ENCODE measurements around the gene OR51G2.
"Not testable (repeated sequence)": the region's sequence is repeated elsewhere in the genome, so short reads cannot be mapped to it uniquely, and the experiment has no call there.

OR51G2 gene, protein sequence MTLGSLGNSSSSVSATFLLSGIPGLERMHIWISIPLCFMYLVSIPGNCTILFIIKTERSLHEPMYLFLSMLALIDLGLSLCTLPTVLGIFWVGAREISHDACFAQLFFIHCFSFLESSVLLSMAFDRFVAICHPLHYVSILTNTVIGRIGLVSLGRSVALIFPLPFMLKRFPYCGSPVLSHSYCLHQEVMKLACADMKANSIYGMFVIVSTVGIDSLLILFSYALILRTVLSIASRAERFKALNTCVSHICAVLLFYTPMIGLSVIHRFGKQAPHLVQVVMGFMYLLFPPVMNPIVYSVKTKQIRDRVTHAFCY

DNA sequence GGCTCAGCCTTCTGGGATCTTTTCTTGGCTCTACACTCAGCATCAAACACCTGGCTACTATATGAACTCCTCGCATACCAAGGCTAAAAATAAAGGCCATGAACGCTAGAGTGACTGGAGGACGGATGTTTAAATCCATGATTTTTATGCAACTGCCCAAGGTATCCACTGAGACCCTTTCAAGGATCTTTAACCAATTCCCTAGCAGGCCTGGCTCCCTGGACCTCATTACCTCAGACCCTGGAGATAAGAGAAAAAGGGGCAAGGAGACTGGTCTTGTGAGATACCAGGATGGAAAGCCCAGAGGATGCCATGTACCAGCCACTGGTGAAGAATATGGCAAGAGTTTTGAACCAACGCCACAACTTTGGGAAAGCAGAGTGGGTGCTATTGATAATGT lies at the start of gene OR51G2:
Gene OR51G2 (minus strand): TSS at position 101 of the 400 bp plus-strand sequence. CDS start 3,687 bp downstream, outside the sequence.
- no peaks in the 10 kb centered on the region for H3K4me1 ChIP-seq (ENCODE audit: insufficient read depth, poor library complexity, severe bottlenecking)
- no peaks in the 10 kb centered on the region for H3K36me3 ChIP-seq (ENCODE audit: low read depth)
- no peak for ATAC-seq (ENCODE audit: low read depth)
- H3K27me3 ChIP-seq (ENCODE audit: insufficient read depth, poor library complexity, severe bottlenecking): no peaks in the 10 kb centered on the region
- no peak within 1 kb of the TSS for H3K4me3 ChIP-seq (ENCODE audit: severe bottlenecking)
- TF ChIP-seq, protein P1, sequence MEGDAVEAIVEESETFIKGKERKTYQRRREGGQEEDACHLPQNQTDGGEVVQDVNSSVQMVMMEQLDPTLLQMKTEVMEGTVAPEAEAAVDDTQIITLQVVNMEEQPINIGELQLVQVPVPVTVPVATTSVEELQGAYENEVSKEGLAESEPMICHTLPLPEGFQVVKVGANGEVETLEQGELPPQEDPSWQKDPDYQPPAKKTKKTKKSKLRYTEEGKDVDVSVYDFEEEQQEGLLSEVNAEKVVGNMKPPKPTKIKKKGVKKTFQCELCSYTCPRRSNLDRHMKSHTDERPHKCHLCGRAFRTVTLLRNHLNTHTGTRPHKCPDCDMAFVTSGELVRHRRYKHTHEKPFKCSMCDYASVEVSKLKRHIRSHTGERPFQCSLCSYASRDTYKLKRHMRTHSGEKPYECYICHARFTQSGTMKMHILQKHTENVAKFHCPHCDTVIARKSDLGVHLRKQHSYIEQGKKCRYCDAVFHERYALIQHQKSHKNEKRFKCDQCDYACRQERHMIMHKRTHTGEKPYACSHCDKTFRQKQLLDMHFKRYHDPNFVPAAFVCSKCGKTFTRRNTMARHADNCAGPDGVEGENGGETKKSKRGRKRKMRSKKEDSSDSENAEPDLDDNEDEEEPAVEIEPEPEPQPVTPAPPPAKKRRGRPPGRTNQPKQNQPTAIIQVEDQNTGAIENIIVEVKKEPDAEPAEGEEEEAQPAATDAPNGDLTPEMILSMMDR (IDR thresholded peaks at IDR 0.05; ENCODE audit: poor library complexity, severe bottlenecking): no peak
- H3K9me3 ChIP-seq (ENCODE audit: severe bottlenecking): no peaks in the 10 kb centered on the region
- no peak for DNase-seq (ENCODE audit: low spot score)
- no peak within 1 kb of the TSS for H3K27ac ChIP-seq (ENCODE audit: poor library complexity, severe bottlenecking)

DNA sequence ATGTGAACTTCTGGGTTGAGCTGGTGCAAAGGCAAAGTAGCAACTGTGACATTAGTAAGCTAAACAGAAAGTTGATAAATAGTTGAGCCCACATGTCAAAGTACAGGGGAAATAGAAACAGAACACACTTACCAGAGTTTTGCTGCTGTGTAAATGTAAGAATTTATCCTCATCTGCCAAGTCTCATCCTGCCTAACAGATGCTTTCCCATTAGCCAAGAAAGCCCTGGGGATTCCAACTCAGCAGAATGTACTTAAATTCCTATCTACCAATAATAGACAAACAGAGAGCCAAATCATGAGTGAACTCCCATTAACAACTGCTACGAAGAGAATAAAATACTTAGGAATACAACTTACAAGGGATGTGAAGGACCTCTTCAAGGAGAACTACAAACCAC lies 43.7 kb upstream of the OR51G2 start:
- Histone ChIP-seq H3K27ac (ENCODE audit: poor library complexity, severe bottlenecking) (no peak overlapping the region), H3K4me1 (ENCODE audit: insufficient read depth, poor library complexity, severe bottlenecking) (no peaks in the 10 kb centered on the region), H3K9me3 (ENCODE audit: severe bottlenecking) (peaks cover 2% of the 10 kb centered on the region), H3K27me3 (ENCODE audit: insufficient read depth, poor library complexity, severe bottlenecking) (no peaks in the 10 kb centered on the region), H3K36me3 (ENCODE audit: low read depth) (no peaks in the 10 kb centered on the region), H3K4me3 (ENCODE audit: severe bottlenecking) (no peak overlapping the region)
- DNase-seq (ENCODE audit: low spot score) (no peak), ATAC-seq (ENCODE audit: low read depth) (no peak)
- TF ChIP-seq, protein P1 (IDR thresholded peaks at IDR 0.05; ENCODE audit: poor library complexity, severe bottlenecking): no peak

DNA sequence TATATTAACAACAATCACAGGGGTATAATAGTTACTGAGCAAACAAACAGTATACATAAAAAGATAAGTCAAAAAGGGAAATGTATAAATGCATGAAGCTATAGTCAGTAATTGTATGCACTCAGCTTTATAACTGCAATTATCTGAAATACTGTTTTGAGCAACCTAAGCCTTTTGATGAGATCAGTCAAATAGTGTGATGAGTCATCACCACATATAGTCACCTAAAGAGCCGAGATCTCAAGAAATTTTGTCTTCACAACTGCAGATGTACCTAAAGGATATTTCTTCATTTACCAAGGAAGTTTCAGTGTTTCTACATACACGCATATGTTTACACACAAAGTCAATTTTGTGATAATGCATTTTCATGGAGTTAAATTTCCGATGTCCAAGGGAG lies 41.7 kb upstream of the OR51G2 start:
- Histone ChIP-seq H3K36me3 (ENCODE audit: low read depth) (no peaks in the 10 kb centered on the region), H3K9me3 (ENCODE audit: severe bottlenecking) (no peaks in the 10 kb centered on the region), H3K27me3 (ENCODE audit: insufficient read depth, poor library complexity, severe bottlenecking) (no peaks in the 10 kb centered on the region), H3K27ac (ENCODE audit: poor library complexity, severe bottlenecking) (no peak overlapping the region), H3K4me3 (ENCODE audit: severe bottlenecking) (no peak overlapping the region), H3K4me1 (ENCODE audit: insufficient read depth, poor library complexity, severe bottlenecking) (no peaks in the 10 kb centered on the region)
- no peak for ATAC-seq (ENCODE audit: low read depth)
- DNase-seq (ENCODE audit: low spot score): no peak
- TF ChIP-seq, protein P1 (IDR thresholded peaks at IDR 0.05; ENCODE audit: poor library complexity, severe bottlenecking): no peak

DNA sequence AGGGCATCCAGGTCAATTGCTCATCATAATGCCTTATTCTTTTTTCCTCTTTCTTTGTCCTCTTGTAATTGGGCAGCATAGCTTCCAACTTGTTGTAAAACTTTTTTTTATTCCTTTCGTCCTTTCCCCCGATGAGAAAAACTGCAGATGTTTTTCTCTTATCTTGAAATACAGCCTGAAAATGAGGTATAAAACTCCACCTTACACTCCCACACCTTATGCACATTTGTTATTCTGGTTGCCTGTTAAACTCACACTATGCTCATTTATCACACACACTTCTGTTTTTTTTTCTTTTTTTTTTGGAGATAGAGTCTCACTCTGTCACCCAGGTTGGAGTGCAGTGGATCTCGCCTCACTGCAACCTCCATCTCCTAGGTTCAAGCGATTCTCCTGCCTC lies 38.2 kb upstream of the OR51G2 start:
- Histone ChIP-seq H3K27ac (ENCODE audit: poor library complexity, severe bottlenecking) (no peak overlapping the region), H3K4me1 (ENCODE audit: insufficient read depth, poor library complexity, severe bottlenecking) (no peaks in the 10 kb centered on the region), H3K9me3 (ENCODE audit: severe bottlenecking) (no peaks in the 10 kb centered on the region), H3K4me3 (ENCODE audit: severe bottlenecking) (no peak overlapping the region), H3K27me3 (ENCODE audit: insufficient read depth, poor library complexity, severe bottlenecking) (no peaks in the 10 kb centered on the region), H3K36me3 (ENCODE audit: low read depth) (no peaks in the 10 kb centered on the region)
- TF ChIP-seq, protein P1 (IDR thresholded peaks at IDR 0.05; ENCODE audit: poor library complexity, severe bottlenecking): no peak
- ATAC-seq (ENCODE audit: low read depth) (no peak), DNase-seq (ENCODE audit: low spot score) (no peak)

DNA sequence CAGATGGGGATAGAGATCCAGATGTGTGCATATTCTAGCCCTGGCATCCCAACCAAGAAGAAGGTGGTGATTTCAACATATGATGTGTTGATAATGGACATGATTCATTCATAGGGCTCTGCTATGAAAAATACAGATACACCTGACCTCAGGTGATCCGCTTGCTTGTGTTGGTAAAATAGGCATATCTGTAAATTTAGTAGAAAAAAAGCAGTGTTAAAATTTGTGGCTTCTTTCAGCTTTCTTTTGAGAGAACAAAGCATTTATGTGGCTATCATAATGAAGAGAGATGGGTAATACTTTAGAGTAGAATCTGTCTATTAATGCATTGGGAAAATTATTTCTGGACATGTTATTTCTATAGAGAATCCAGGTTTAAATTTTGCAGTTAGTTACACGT lies 36.5 kb upstream of the OR51G2 start, which contains the start of gene OR51A2:
Gene OR51A2 (minus strand): TSS at position 101 of the 400 bp plus-strand sequence. CDS start 0 bp downstream, at position 101.
- not testable (repeated sequence) for ATAC-seq (ENCODE audit: low read depth); H3K27me3 ChIP-seq (ENCODE audit: insufficient read depth, poor library complexity, severe bottlenecking); H3K4me3 ChIP-seq (ENCODE audit: severe bottlenecking); H3K9me3 ChIP-seq (ENCODE audit: severe bottlenecking); H3K36me3 ChIP-seq (ENCODE audit: low read depth); DNase-seq (ENCODE audit: low spot score); H3K27ac ChIP-seq (ENCODE audit: poor library complexity, severe bottlenecking); H3K4me1 ChIP-seq (ENCODE audit: insufficient read depth, poor library complexity, severe bottlenecking)
